Non-pigmented ciliary epithelial cell (primary cell): ENCODE measurements around the gene AKIRIN2.

Source experiments
- DNase-seq: peaks from one replicate; pipeline ENCODE4 v3.0.0-alpha.2; 2010; ENCODE audit warnings: low read depth

Gene AKIRIN2

GRCh38 chr6:87655824-87656223 lies 46.2 kb downstream of the AKIRIN2 start:
- DNase-seq, result no peak

GRCh38 chr6:87654875-87655454 lies 47.1 kb downstream of the AKIRIN2 start:
- no peak for DNase-seq

GRCh38 chr6:87654122-87654521 lies 47.9 kb downstream of the AKIRIN2 start:
- no peak for DNase-seq

DNA sequence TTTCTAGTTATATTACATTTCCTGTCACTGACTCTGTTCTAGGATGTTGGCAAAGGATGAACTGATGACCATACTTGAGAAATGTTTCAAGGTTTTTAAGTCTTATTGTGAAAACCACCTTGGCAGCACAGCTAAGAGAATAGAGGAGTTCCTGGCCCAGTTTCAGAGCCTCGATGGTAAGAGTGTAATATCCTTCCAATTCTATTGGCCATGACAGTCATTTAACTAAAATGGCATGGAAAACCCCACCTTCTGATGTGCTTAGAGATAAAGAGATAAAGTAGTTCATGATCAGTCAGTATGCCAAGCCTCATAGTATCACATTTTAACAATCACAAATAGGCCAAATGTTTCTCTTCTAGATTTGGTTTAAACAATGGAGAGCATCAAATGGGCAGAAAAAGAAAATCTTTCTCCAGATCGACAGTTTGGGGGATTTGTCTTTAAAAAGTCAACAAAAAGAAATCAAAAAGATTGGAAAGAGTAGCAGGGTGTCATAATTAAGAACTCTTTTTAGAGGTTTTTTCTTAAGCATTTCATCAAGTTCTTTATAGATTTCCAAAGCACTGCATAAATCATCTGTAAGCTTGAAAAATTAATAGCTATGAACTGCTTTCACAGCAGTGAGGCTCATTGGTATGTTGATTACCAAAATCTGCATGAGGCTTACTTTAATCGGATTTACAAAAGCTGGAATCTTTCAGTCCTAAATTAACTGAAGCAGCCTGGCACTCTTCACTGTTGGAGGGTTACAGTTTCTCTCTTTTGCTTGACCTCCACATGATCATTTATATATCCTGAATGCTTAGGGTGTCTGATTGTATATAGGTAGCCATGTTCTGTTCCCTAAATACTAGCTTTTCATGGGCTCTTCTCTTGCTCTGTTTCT lies 48.7 kb downstream of the AKIRIN2 start:
- DNase-seq, result no peak

DNA sequence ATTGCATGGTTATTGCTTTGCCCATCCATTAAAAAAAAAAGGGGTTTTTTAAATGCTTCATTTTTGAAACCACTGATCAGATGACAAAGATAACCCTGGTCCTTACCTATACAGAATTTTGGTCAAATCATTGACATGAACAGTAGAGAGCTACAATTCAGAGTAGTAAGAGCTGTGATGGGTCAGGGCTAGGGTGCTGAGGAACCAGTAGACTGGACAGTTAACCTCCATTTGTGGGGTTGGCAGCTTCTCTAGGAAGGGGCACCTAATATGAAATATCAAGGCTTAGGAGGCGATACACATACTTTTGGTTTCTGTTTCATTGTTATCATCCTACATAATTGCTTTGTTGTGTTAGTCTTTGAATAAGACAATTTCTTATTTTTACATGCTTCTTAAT lies 57.0 kb downstream of the AKIRIN2 start:
- no peak for DNase-seq

GRCh38 chr6:87641065-87641692 lies 60.9 kb downstream of the AKIRIN2 start:
- DNase-seq, result no peak

- no peak for DNase-seq
These were observed 62.7 kb downstream of the AKIRIN2 start for GRCh38 chr6:87639373-87639772.

- no peak for DNase-seq
These were observed 64.9 kb downstream of the AKIRIN2 start for GRCh38 chr6:87637106-87637505.

DNA sequence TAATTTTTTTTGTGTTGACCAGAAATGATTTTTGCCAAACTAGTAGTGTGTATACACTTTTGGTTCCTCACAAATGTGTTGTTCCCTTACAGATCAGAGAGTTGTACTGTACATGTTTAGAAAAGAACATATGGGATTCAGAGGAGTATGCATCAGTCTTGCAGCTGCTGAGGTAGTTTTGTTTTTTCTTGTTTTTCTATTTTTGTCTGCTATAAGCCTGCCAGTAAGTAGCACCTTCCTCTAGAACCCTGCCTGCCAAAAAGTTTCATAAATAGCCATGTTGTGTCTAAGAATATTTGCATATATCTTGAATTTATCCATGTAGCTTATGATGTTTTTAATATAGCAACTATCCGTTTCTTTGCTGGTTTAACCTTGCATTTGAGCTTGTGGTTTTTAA lies 65.7 kb downstream of the AKIRIN2 start:
- no peak for DNase-seq

DNA sequence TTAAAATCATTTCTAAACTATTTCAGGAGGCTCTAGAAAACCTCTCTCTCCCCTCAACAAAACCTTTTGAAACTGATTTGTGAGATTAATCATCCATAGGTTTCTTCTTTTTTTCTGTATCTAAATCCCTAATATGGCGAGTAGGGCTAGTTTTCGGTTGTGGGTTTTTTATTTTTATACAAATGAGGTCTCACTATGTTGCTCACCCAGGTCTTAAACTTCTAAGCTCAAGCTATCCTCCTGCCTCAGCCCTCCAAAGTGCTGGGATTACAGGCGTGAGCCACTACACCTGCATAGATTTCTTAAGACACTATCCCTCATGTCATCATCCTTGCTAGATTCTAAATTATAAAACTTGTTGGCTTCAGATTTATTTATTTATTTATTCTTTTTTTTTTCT lies 68.2 kb downstream of the AKIRIN2 start:
- DNase-seq, result no peak

DNA sequence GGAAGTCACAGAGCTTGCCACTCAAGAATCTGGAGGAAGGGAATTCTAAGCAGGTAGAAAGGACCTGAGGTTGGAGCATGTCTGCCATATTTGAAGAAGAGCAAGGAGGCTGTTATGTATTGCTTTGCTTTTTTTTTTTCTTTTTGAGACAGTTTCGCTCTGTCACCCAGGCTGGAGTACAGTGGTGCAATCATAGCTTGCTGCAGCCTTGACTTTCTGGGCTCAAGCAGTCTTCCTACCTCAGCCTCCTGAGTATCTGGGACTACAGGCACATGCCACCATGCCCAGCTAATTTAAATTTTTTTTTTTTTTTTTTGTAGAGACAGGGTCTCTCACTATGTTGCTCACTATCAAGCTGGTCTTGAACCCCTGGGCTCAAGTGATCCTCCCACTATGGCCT lies 71.3 kb downstream of the AKIRIN2 start:
- DNase-seq, result no peak

- no peak for DNase-seq
These were observed 73.2 kb downstream of the AKIRIN2 start for GRCh38 chr6:87628881-87629280.

- DNase-seq, result no peak
These were observed 73.6 kb downstream of the AKIRIN2 start for GRCh38 chr6:87628424-87628823.
